H1 (cell line): ENCODE data around the gene TDRD12.

ENCODE experiments used
- CTCF ChIP-seq, 3 experiments: IDR thresholded peaks; 1 replicate in 2 of 3; 2 replicates in 1 of 3; pipeline versions ENCODE4 v1.5.1 to v1.6.1; 2011; ENCODE audit warnings: low read length in 3 of 3, mild to moderate bottlenecking in 3 of 3, inconsistent platforms in 2 of 3, low read depth in 1 of 3, moderate library complexity in 1 of 3; ENCODE audit not compliant: insufficient read depth in 1 of 3; ENCODE audit errors: control extremely low read depth in 1 of 3
- EP300 ChIP-seq, 2 experiments: IDR thresholded peaks; 1 replicate in 1 of 2; 2 replicates in 1 of 2; pipeline ENCODE4 v1.6.1; 2011 to 2012; ENCODE audit warnings: low read depth in 2 of 2, low read length in 2 of 2, mild to moderate bottlenecking in 2 of 2, borderline replicate concordance in 1 of 2, inconsistent platforms in 1 of 2, moderate library complexity in 1 of 2
- MAX ChIP-seq: IDR thresholded peaks from 2 replicates; pipeline ENCODE4 v1.6.1; 2012; ENCODE audit warnings: inconsistent platforms
- POLR2A ChIP-seq, 2 experiments: IDR thresholded peaks; 1 replicate in 1 of 2; 2 replicates in 1 of 2; pipeline ENCODE4 v1.6.1; 2011; ENCODE audit warnings: low read depth in 2 of 2, low read length in 2 of 2, mild to moderate bottlenecking in 2 of 2; ENCODE audit errors: control extremely low read depth in 1 of 2
- POLR2AphosphoS5 ChIP-seq: IDR thresholded peaks from 2 replicates; pipeline ENCODE4 v1.6.1; 2011; ENCODE audit warnings: low read depth, low read length
- RFX5 ChIP-seq: IDR thresholded peaks from 2 replicates; pipeline ENCODE4 v1.6.1; 2011; ENCODE audit warnings: low read depth, low read length, improper control_type of control experiment, borderline replicate concordance

GRCh38 chr19:32814624-32815023 is 95.1 kb downstream of the TDRD12 start:
- TF ChIP-seq POLR2AphosphoS5 (no peak), POLR2A (IDR thresholded peaks at IDR 0.05; ENCODE audit: control extremely low read depth in 1 of 2, low read depth in 2 of 2, low read length in 2 of 2) (no peak), RFX5 (no peak), EP300 (IDR thresholded peaks at IDR 0.05; ENCODE audit: borderline replicate concordance in 1 of 2, low read depth in 2 of 2, low read length in 2 of 2) (no peak), CTCF (IDR thresholded peaks at IDR 0.05; ENCODE audit: control extremely low read depth in 1 of 3, insufficient read depth in 1 of 3, low read depth in 1 of 3, low read length in 3 of 3) (no peak), MAX (no peak)
